Measurements from ENCODE around the gene KMT2B. TPM values are rescaled to one million over a fixed set of nuclear protein-coding genes. Genes with fewer than 3 reads are reported as not detected.

Gene KMT2B
- total and polyA plus RNA-seq, 2 experiments from 2014 or later: 15.8 to 49.8 TPM

- peaks cover 18% of the 10 kb centered on the region for H3K36me3 Mint-ChIP-seq (ENCODE audit: low read depth)
Observed at GRCh38 chr19:35716801-35717664, 770 bp upstream of the KMT2B start.

More at GRCh38 chr19:35716801-35717664, 770 bp upstream of the KMT2B start:
- peak overlapping the region; percentile 99 for H3K4me2 ChIP-seq
- Mint-ChIP-seq H3K4me1 (peaks cover 43% of the 10 kb centered on the region), H3K27ac (peak overlapping the region; percentile 97), H3K9me3 (no peaks in the 10 kb centered on the region; the same call in 2 of the 3 replicates), H3K27me3 (ENCODE audit: insufficient read depth, low read depth, poor library complexity) (peaks cover 29% of the 10 kb centered on the region), H3K4me3 (peak overlapping the region; percentile 88)
- peak overlapping the region; percentile 88 for H2AFZ ChIP-seq
- H3F3A ChIP-seq (replicated peaks; ENCODE audit: low read depth): peaks cover 10% of the 10 kb centered on the region; the same call in 1 of the 2 replicates
- peak overlapping the region; percentile 94 for H3K27ac ChIP-seq (ENCODE audit: low read depth)
- no peaks in the 10 kb centered on the region for H3K36me3 ChIP-seq (ENCODE audit: insufficient read depth)
- DNase-seq (ENCODE audit: low spot score) (peak; percentile 99), ATAC-seq (peak; percentile 74)
- H4K20me1 ChIP-seq (replicated peaks; ENCODE audit: insufficient read depth): peaks cover 11% of the 10 kb centered on the region
- peaks cover 36% of the 10 kb centered on the region for H3K4me1 ChIP-seq (ENCODE audit: insufficient read depth)
- peak overlapping the region; percentile 85 for H3K4me3 ChIP-seq
- peak; percentile 63 for TF ChIP-seq POLR2AphosphoS5 (IDR thresholded peaks at IDR 0.05; ENCODE audit: low read depth)
- no peak for TF ChIP-seq EZH2 (IDR thresholded peaks at IDR 0.05; ENCODE audit: low read depth, unreplicated experiment)
- peak; percentile 99 for TF ChIP-seq ETS1 (IDR thresholded peaks at IDR 0.05)
- no peak for TF ChIP-seq STAT1 (IDR thresholded peaks at IDR 0.05; ENCODE audit: unreplicated experiment)
- no peak for TF ChIP-seq JUNB (IDR thresholded peaks at IDR 0.05; ENCODE audit: unreplicated experiment)
- no peak for TF ChIP-seq EZH2phosphoT487 (IDR thresholded peaks at IDR 0.05; ENCODE audit: unreplicated experiment)
- no peak for TF ChIP-seq ZNF462 (CRISPR knock-in tag; IDR thresholded peaks at IDR 0.05)
- no peak for TF ChIP-seq NANOG (IDR thresholded peaks at IDR 0.05; ENCODE audit: borderline replicate concordance)
- no peak for TF ChIP-seq ZNF114 (CRISPR knock-in tag; IDR thresholded peaks at IDR 0.05)
- TF ChIP-seq REST (IDR thresholded peaks at IDR 0.05; ENCODE audit: unreplicated experiment): no peak
- no peak for TF ChIP-seq ZNF331 (CRISPR knock-in tag; IDR thresholded peaks at IDR 0.05; ENCODE audit: low read depth)
- TF ChIP-seq CREB1 (CRISPR knock-in tag; IDR thresholded peaks at IDR 0.05; ENCODE audit: low read depth): peak; percentile 70
- peak; percentile 72 to 82; a peak in 3 of 4 replicates for TF ChIP-seq CTCF (conservative IDR thresholded peaks at IDR 0.05; ENCODE audit: low read depth in 2 of 2)
- H3K79me2 ChIP-seq (replicated peaks; ENCODE audit: insufficient read depth): peaks cover 21% of the 10 kb centered on the region
- no peaks in the 10 kb centered on the region for H3K27me3 ChIP-seq (ENCODE audit: insufficient read depth)
- no peaks in the 10 kb centered on the region for H3K9me2 ChIP-seq (ENCODE audit: insufficient read depth)
